Mammary epithelial cell (primary cell): ENCODE results near the gene XRCC2.

Source experiments
- CTCF ChIP-seq, 2 donors: IDR thresholded peaks in 1 of 2; conservative IDR thresholded peaks in 1 of 2; 2 replicates each; pipeline ENCODE4 v1.5.1; 2011 to 2012; ENCODE audit warnings: inconsistent platforms in 2 of 2, low read length in 2 of 2, mild to moderate bottlenecking in 2 of 2, control low read depth in 1 of 2, low read depth in 1 of 2; ENCODE audit not compliant: insufficient read depth in 1 of 2; ENCODE audit errors: extremely low read depth in 1 of 2
- EZH2 ChIP-seq: IDR thresholded peaks from 2 replicates; pipeline ENCODE4 v1.6.1; 2012; ENCODE audit warnings: low read length, inconsistent platforms, borderline replicate concordance

DNA sequence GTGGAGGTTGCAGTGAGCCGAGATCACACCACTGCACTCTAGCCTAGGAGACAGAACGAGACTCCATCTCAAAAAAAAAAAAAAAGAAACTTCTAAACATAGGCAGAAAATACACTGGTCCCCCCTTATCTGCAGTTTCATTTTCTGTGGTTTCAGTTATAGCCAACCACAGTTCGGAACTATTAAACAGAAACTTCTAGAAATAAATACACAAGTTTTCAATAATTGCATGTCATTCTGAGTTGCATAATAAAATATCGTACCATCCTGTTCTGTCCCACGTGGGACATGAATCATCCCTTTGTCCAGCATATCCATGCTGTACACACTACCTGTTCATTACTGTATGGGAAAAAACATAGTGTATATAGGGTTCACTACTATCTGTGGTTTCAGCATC lies 8.0 kb downstream of the XRCC2 start:
- no peak for TF ChIP-seq EZH2
- TF ChIP-seq CTCF (conservative IDR thresholded peaks at IDR 0.05 in 1 of 2, IDR thresholded peaks at IDR 0.05 in 1 of 2; ENCODE audit: extremely low read depth in 1 of 2, insufficient read depth in 1 of 2, low read depth in 1 of 2, low read length in 2 of 2), result no peak
